Anterior cingulate cortex (tissue), 58 donors: Measurements from ENCODE around the gene DFFA.

Experiments
- DNase-seq, 58 donors: peaks; one replicate each; lab custom pipeline; 2025; lab: John Stamatoyannopoulos, UW

Gene DFFA

DNA sequence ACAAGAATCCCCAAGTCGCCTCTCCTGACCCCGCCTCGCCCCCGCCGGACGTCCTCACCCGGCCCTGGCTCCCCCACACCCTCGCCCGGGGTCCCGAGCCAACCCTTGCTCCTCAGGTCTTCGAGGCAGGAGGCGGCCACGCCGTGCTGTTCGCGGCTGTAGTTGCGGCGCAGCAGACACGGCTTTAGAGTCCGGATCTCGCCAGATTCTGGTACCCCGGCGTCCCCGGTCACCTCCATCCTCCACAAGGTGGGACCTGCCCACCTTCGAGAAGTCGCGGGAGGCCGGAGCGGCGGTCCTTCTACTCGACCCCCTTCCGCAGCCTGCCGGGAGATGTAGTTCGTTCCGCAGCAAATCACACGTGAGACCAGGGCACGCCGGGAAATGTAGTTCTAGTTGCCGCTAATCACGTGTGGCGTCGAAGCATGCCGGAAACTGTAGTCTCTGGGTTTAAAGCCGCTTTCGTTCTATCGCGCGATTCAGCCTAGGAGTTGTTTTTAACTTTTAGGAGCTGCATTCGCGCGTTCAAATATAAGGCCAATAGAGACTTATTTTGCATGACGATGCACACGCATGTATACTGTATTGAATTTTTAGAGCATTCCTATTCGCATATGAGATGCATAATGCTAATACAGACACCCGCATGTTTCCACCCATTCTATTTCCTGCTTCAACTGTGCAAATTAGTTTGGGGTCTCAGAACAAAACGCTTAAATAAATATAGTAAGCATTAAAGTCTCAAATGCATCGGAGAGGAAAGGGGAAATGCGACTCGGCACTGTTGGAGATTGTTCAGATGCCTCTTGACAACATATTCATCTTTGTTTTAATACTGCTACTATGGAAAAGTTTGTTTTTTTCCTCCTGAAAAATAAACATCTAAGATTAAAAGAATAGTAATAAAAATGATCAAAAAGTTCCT, at the start of gene DFFA:
DFFA (minus strand) TSS at position 310 of the 925 bp plus-strand sequence; CDS start at position 239, 71 bp downstream.
- DNase-seq: peak; percentile 15 to 97 (median 90)

- DNase-seq: no peak
Observed at GRCh38 chr1:10521537-10522157, 49.3 kb upstream of the DFFA start.

DNA sequence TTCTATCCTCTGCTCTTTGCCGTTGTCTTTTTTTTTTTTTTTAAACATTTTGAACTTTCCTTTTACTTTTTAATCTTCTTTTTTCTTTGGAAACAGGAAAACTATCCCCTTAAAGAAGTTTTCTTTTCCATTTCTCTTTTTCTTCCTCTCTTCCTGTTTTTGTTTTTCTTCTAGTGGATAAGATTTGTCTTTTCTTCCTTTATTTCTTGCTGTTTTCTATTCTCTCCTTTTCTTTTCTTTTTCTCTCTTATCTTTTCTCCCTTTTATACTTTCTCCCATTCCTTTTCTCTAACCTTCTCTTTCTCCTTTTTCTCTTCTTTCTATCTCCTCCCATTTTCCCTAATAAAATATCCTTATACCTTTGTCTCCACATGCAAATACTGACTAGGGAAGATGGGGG, 48.6 kb upstream of the DFFA start:
- DNase-seq: no peak

GRCh38 chr1:10520497-10520896, 48.2 kb upstream of the DFFA start:
- no peak for DNase-seq

GRCh38 chr1:10519016-10519417, 46.7 kb upstream of the DFFA start:
- DNase-seq: no peak

DNA sequence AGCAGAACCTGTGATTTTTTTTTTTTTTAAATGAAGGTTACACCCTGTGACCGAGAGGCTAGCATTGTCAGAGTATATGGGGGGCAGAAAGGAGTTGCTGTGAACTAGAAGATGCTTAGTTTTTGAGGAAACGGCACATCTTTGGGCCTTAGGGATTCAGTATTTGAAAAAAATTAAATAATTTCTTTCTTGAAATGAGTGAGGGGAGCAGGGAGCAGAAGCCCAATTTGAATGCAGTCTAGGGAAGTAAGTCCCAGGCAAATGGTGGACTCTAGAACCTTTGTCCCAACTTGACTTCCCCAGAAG, 45.3 kb upstream of the DFFA start:
- no peak for DNase-seq

GRCh38 chr1:10516925-10517676, 44.8 kb upstream of the DFFA start:
- DNase-seq: no peak

- no peak for DNase-seq
Observed at GRCh38 chr1:10515976-10516750, 43.8 kb upstream of the DFFA start.

DNA sequence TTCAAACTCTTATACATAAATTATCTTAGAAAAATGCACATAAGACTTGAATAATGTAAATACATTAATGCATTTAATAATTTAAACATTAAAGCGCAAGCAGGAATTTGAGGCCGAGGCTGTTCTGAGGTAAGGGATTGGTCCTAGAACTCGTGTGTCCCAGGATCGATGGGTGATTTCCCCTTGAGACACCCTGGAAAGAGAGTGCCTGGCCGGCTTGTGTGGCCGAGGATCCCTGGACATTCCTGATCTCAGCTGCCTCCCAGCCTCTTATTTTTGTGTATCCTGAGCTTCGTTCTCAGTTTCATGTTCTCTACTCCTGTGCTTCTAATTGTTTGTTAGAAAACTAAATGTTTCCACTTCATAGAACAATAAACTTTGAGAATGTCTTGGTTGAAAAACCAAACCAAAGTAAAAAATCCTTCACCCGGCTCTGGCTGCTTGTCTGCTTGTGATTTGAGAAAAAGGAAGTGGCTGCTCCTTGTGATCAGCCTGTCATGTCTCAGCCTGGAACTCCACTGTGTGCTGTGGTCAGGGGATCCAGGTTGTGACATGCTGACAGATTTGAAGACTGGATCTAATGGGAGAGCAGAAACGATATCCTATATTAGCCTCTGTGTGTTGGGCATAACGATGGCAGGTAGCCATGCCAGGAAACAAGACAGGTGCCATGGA, 43.1 kb upstream of the DFFA start:
- peak in 1 of 58 donors; percentile 17 for DNase-seq

GRCh38 chr1:10514490-10515235, 42.3 kb upstream of the DFFA start:
- DNase-seq: peak in 2 of 58 donors; percentile 3 to 20

DNA sequence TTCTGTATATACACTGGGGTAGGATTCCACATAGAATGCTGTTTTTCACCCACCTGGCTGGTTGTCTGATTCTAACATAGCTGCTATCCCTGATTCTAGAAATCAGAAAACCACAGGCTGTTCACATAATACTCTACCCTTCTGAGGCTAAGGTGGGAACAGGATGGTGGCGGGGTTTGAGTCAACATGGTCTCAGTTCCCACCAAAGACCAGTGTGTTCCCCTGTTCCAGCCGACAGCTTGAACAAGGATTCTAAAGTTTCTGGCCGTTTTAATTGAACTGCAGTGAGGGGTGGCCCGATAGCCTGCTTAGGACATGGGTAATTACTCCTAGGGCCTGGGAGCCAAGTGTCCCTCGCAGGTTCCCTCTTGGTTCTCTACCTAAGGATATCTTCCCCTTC, 40.9 kb upstream of the DFFA start:
- DNase-seq: no peak

- DNase-seq: no peak
Observed at GRCh38 chr1:10511494-10511885, 39.2 kb upstream of the DFFA start.

DNA sequence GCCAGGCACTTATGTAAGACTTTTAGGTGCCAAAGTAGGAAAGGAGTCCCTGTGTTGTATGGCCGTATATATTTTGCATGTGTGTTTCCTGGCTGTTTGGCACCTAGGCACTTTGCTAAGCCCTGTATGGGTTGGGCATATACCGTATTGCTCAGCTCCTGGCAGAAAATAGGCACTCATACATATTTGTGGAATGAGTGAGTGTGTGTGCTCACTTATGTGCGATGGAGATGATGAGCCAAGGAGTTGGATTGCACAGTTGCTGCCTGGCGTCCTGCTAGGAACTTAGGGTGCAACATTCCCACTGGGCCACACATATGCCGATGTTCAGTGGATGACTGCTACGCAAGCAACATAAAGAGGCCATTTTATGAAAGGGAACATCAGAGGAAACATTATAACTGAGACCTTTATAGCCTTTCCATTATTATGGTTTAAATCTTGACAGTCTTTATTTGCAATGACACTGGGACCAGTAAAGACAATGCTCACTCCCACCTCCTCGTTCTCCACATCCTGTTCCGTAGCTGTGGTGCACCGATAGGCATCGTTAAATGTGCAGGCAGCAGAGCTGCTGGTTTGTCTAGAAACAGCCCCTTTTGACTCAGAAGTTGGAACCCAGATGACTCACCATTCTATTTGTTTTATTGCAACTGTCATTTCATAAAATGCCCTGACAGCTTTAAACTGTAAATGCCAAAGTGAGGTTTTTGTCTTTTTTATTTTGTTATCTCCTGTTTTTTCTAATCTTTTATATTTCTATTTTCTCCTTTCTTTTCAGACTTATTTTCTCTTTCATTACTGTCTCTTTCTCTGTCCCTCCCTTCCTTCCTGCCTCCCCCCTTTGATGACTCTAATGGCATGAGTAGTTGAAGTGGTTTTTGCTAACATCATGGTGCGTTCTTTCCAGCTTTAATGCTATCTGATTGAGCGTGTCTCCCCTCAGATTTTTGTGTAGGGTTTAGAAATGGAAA, 38.5 kb upstream of the DFFA start:
- DNase-seq: no peak

- DNase-seq: no peak
Observed at GRCh38 chr1:10509809-10510509, 37.6 kb upstream of the DFFA start.

DNA sequence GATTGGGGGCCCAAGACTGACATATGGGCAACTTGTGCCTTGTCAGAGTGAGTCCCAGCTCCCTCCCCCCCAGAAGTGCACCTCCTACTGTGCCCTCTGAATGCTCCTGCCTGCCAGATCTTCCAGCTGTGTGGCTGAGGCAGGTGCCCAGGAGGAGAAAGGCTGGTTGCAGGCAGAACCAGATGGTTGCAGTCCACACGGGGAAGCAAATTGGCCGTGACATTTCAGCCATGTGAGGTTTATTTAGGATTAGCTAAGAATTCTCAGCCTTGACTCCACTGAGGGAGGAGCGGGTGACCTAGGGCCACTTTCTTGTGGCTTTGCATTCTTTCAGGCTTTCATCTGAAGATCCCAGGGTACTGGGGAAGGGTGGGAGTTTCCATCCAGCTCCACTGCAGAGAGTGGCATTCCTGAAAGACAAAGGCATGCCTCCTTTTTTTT, 36.2 kb upstream of the DFFA start:
- DNase-seq: no peak

- DNase-seq: peak in 33 of 58 donors; percentile 6 to 72 (median 22)
Observed at GRCh38 chr1:10507111-10507879, 35.0 kb upstream of the DFFA start.

DNA sequence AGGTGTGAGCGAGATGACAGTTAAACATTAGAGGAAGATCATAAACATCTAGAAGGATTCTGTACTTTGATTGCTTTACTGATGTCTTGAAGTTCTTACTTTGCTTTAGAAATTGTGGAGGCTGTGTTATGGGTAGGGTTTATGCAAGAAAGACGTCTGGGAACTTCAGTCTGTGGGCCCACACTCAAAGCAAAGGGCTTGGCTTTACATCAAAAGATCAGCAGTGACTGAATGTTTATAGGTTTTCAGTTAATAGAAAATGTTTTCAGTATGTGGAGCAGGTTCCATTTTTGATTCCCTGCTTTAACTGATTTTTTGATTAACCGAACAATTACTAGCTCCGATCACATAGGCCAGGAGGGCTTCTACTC, 34.3 kb upstream of the DFFA start:
- DNase-seq: no peak
